Measurements from ENCODE around the gene ZNG1E. TPM values are rescaled to one million over a fixed set of nuclear protein-coding genes. Genes with fewer than 3 reads are reported as not detected.

The ZNG1E gene
- total RNA-seq, 2 donors from 2014 or later: 40.4 to 54.7 TPM

Other genes with a start within 250 kb of the ZNG1E start
- under 1 TPM; 0.18 to 0.35 TPM for gene FOXD4L4, start 61.2 kb downstream of the ZNG1E start, total RNA-seq

All from endodermal cell (in vitro differentiated cells).